HG03575 (cell line): ENCODE data around the gene RNF220.

Experiments
- ATAC-seq: cut with Tn5 transposase; IDR thresholded peaks from one replicate; pipeline ENCODE4 v1.9.1; 2021; ENCODE audit not compliant: unreplicated experiment, insufficient number of reproducible peaks, low FRiP score; ENCODE audit errors: extremely low read depth

Gene RNF220

DNA sequence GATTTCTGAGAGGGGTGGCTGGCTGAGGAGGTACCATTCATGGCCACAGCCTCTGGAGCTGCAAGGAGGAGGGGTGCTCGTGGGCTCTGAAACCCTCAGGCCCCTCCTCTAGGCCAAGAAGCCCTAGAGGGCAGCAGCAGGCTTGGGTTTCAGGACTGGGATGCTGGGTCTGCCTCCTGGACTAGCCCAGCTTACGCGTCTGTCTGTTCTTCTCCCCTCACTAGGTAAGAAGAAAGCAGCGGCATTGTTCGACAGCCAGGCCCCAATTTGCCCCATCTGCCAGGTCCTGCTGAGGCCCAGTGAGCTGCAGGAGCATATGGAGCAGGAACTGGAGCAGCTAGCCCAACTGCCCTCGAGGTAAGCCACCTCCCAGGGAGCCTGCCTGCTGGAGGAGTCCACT, 208.9 kb downstream of the RNF220 start:
- ATAC-seq, result no peak

DNA sequence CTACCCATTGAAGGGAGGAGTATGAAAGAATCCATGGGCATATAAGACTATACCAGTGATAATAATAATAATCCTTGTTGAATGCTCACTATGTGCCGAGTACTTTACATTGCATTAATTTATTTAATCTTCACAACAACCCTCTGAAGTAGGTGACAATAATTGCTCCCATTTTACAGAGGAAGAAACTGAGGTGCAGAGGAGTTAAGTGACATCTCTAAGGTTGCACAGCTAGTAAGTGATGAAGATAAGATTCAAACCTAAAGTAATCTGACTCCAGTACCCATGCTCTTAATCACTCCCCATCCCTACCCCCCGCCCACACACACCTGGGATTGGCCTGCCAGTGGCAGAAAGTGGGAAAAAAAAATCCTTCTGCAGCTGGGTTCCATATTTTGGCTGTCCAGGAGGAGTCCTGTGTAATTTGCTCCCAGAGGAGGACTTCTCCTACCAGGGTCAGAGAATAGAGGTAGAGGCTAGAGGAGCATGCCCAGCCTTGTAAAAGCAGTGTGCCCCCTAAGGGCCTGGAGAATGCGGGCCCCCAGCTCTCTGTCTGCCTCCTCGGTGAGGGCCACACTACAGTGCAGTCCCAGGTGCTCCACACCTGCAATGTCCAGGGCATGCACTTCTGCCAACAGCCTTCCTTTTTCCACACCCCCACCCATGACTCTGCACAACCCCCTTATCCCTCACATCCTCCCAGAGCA, 211.4 kb downstream of the RNF220 start:
- ATAC-seq, result no peak

DNA sequence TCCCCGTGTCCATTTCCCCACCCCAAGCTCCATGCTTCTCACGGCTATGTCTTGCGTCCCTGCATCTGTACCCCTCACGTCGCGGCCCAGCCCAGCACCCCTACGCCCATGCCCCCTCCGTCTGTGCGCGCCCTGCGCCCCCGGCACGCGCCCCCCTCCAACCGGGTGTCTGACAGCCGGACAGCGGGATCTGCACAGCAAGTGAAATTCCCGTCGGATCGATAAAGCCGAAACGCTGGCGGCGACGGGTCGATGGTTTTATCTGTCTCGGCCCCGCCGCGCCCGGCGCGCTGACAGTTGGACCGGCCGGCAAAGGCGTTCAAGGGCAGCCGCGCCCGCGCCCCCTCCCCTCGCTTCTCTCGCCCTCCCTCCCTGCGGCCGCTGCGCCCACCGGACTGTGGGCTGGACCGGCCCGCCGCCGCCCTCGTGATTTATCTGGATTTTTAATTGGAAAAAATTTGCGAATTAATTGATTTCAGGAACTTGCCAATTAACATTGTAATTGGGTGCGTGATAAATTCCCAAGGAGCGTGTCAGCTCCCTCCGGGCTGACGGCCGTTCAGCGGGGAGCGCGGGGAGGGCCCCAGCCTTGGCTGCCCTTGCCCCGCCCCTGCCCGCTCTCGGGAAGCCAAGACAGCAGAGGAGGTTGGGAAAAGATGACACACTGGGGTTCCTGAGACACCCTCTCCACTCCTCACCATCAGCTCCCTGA, 212.1 kb downstream of the RNF220 start:
- no peak for ATAC-seq

DNA sequence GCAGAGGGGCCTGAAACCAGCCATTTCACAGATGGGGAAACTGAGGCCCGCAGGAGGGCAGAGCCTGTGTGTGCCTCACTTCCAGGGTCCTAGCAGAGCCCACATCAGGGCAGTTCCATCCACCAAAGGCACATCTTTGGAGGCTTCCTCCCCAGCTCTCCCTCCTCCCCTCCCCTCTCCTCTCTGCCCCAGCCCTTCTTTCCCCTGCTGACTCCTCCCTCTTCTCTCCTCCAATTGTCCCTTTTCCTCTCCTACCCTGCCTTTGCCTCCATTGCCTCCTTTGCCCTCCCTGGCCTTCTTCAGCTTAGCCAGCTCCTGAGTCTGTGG, 212.6 kb downstream of the RNF220 start:
- no peak for ATAC-seq

DNA sequence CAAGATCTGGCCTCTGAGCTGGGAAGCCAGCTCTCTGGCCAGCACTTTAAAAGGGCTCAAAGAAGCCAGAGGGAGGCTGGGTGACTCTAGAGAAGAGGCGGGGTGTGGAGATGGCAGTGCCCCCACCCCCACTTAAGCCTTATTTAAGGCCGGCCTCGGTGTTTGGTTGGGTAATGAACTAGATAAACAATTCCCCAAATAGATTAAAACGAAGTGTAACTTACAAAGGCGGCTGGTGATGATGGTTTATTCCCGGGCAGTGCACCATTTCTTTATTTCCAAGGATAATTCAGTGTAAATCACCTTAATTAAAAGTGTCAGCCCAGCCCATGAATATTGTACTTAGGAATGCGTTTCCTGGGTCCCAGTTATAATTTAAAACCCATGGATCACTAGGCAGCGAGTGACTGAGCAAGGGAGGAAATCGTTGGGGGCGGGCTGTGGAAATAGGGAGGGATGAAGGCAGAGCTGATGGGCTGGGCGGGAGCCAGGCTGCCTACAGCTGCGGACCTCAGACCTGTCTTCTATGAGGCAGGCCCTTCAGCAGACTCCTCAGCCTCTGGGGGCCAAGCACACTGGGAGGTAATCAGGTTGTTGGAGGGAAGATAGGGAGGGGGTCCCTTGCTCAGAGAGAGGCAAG, 214.3 kb downstream of the RNF220 start:
- ATAC-seq, result no peak

DNA sequence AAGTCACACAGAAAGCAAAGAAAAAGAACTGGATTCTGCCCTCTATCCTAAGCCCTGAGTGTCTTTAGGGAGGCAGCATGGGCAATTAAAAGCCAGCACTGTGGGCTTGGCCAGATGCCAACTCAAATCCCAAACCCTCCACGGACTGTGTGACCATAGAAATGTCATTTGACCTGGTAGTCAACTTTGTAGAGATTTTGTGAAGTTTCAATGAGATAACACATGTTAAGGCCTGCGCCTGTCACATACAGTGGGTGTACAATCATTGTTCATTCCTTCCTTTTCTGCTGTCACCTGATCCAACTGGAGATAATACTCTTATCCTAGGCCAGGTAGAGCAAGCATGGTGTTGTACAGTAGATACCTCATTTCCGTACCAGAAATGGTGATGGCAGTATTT, 215.0 kb downstream of the RNF220 start:
- ATAC-seq, result no peak

DNA sequence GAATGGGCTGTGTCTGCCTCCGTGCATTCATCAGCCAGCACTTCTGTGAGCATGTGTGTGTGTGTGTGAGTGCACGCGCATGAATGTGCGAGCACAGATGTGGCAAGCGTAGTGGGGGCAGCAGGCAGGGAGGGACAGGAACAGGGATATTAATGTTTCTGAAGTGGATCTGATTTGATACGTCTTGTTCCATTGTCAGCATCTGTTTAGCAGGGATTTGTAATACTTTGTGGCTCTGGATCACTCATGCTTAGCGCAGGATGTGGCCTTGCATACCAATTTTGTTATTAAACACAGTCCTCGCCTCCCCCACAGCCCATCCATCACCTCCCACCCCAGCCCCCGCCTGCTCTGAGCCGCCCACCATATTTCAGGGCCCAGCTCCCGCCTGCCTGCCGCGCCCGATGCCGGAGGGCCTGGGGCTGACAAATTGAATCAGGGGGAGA, 216.8 kb downstream of the RNF220 start:
- no peak for ATAC-seq

DNA sequence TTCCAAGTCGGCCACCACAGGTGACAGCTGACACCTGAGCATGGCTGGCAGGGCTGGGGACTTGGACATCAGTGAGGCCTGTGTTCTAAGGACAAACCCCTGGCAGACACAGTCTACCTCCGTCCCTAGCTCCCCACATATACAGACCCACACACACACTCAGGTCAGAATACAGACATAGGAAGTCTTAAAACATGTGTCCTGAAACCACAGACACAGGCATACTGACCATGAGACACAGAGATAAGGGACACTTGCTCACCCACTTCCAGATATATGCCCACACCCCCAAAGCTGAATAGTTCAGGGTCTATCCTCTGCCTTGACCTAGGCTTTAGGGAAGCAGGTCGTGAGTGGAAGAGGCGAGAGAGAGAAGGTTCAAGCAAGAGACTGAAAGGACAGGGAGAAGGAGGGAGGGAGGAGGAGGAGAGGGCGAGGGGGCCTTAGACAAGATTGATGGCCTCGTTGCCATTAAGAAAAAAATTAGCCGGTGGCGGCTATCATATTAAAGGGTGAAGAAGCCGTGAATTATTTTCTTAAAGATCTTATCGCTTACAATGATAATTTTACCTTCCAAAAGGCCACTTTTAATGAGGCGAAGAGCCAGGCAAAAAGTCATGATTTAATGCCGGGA, 219.3 kb downstream of the RNF220 start:
- ATAC-seq, result no peak

DNA sequence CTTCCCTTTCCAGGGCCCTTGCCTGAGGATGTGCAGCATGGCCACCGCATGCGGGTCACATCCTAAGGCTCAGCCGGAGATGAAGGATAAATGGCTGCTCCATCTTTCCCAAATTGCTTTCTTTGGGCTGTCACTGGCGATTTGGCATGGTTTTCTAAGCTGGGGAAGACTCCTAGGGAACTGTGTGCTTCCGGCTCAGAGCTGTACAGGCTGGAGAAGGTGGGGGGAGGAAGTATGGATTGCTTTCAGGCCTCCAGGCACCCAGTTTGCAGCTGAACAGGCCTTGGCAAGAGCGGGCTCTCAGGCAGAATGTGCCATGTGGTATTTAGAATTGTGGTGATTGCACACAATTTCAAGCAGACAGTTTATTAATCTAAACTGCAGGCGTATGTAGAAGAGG, 220.3 kb downstream of the RNF220 start:
- ATAC-seq, result no peak

DNA sequence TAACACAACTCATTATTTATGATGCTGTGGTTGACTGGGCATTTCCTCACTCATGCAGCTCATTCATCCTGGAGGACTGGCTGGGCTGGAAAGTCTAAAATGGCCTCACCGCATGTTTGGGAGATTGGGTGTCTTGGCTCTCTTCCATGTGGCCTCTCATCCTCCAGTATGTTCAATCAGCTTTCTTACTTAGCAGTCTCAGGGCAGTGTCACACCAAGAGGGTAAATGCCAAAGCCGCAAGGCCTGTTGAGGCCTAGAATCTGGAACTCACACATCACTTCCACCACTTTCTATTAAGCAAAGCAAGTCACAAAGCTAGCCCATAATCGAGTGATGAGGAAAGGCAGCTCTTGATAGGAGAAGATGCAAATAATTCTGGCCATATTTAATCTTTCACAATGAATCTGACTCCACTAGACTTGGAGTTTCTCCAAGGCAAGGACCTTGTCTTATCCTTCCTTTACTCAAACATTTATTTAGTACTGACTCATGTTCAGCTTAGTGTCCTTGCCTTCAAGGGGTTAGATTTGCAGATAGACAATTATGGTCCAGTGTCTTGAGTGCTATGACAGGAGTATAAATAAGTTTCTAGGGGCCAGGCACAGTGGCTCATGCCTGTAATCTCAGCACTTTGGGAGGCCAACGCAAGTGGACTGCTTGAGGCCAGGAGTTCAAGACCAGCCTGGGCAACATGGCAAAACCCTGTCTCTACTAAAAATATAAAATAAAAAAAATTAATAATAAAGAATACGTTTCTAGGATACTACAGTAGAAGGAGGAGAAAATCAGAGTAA, 224.1 kb downstream of the RNF220 start:
- ATAC-seq, result no peak

DNA sequence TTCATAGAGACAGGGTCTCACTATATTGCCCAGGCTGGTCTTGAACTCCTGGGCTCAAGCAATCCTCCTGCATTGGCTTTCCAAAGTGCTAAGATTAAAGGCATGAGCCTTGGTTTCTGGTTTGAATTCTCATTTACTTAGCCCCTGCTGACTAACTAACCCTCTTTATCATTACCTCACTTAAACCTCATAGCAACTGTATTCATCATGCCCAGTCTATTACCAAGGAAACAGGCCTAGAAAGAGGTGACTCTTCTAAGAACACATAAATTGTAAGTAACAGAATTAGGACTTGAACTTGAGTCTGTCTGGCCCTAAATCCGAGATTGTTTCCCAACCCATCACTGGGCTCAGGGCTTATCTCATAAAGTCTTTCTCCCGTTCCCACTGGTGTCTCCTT, 225.1 kb downstream of the RNF220 start:
- ATAC-seq, result no peak

DNA sequence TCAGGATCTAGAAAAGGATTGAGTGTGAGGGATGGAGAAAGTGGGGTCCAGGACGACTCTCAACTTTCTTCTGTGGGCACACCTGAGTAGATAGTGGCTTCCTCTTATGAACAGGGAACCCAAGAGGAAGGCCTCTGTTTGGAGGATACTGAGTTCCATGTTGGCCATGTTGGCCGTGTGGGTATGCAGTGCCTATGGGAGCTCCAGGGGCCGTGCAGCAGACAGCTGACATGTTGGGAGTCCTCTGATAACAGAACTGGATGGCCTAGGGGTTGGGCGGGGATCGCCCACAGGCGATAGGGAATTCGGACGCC, 226.2 kb downstream of the RNF220 start:
- ATAC-seq, result no peak

DNA sequence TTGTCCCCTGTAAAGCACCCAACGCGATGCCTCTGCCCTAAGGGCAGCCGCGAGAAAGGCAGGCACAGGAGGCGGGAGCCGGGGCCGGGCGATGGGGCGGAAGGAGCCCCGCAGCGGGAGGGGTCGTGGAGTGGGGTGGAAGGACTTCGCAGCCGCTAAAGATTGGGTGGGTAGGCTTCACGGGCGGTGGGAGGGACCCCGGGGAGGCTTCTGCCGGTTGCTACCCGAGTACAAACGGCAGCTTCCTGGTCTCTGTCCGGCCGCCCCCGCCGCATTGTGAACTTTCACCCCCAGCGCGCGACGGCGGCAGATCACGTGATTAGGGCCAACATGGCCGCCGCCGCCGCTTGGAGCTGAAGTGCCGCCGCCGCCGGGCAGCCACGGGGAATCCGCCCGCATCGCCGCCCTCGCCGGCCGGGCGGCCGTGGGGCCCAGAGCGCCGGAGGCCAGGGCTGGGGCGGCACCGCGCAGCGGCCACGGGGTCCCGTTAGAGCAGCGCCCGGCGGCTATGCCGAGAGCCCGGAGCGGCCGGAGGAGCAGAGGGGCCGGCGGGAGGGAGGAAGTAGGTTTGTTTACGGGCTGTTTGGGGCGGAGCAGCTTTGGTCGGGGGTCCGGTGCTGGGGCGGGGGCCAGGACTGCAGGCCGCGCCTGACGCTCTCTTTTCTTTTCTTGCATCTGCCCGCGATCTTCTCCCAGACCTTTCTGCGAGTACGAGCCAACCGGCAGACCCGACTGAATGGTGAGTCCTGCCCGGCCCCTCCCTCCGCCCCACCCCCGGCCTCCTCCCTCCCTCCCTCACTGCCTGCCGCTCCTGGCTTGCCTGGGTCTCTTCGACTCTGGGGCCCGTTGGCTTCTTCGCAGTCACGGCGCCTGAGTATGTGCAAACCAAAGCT, 226.8 kb downstream of the RNF220 start:
- no peak for ATAC-seq

DNA sequence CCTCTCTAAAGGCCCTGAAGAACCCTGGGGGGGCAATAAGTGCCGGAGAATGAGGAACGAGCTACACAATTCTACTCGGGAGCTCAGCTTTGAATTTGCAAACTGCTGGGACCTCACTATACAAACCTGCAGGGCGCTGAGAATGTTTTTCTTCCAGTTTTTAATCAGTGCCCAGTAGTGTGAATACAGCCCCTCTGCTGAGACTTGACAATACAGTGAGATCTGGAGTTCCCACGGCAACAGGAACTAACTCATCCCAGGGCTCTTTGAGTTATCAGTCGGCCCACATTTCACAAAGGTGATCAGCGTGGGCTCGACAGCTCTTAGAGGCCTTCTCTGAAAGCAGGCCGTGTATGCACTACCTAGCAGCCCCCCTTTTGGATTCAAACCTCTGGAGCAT, 227.5 kb downstream of the RNF220 start:
- ATAC-seq, result no peak

DNA sequence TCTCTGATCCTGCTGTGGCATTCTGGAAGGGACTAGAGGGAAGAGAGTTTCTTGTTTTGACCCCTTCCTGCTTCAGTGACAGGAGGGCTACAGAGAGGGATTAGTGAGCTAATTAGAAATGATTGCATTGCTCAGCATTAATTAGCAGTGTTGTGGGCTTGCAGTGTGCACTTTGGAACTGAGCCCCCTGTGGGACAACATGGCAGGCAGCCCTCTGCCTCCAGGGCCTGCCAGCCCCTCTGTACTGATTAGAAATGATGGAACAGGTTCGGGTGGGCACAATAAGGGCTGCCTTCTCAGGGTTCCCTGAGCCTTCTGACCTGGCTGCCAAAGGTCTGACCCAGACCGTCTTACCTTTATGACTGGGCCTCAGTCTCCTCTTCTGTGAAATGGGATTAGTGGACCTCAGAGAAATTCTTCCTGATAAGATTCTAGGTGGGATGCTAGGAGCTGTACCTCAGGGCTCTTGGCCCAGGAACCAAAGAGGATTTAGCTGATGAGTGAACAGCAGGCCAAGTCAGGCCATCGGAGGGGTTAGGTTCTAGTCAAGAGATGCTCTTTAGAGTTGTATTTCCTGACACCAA, 229.6 kb downstream of the RNF220 start:
- ATAC-seq, result no peak

DNA sequence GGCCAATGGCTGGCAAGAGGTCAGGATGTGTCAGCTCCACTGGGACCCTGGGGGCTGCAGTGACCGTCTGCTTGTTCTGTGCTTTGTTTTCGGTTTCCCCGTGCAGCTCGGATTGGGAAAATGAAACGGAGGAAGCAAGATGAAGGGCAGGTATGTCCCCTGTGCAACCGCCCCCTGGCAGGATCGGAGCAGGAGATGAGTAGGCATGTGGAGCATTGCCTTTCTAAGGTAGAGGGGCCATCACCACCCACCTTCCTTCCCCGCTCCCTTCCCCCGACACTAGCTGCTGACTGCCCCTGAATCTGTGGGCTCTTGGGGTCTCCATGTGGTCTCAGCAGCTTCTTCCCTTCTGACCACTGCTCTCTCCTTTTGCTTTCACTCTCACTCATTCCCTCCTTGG, 230.4 kb downstream of the RNF220 start:
- no peak for ATAC-seq

DNA sequence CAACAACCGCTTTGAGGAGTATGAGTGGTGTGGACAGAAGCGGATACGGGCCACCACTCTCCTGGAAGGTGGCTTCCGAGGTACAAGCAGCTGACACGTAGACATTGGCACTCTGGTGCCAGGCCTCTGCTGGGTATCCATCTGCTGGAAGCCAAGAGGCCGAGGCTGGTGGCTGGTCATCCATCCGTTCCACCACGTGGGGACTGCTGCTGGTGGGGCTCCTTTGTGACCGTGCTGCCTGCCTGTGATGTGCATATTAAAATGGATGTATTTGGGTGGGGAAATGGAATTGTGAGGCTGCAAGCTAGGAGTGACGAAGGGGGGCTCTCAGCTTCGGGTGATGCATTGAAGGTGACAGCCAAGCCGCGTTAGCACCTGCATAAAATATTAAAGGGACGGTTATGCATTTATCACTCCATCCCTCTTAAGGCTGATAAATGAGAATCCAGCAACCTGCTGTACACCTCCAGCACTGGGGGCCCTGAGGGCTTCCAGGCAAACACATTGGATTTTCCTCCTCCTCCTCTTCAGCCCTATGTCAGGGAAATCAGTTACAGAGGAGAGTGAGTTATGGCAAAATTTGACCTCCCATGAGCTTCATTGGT, 231.1 kb downstream of the RNF220 start:
- ATAC-seq, result no peak
